Adipocyte (in vitro differentiated cells): ENCODE data around the gene KCNT2.
A peak's percentile ranks its signal among the peaks of the same experiment; 100 is the strongest.

Experiments used
- DNase-seq: peaks from one replicate; pipeline ENCODE4 v3.0.0-alpha.2; 2015; ENCODE audit warnings: low read depth
- H3K27me3 ChIP-seq: replicated peaks from 2 replicates; pipeline ENCODE4 v1.7.0; 2013; ENCODE audit warnings: mild to moderate bottlenecking, low read length, moderate library complexity; ENCODE audit not compliant: control insufficient read depth, insufficient read depth
- H3K36me3 ChIP-seq: 2 replicates; pipeline ENCODE4 v1.7.0; 2013; ENCODE audit warnings: low read length, mild to moderate bottlenecking, moderate library complexity; ENCODE audit not compliant: control insufficient read depth, insufficient read depth, severe bottlenecking
- H3K4me1 ChIP-seq: 2 replicates; pipeline ENCODE4 v1.7.0; 2013; ENCODE audit warnings: mild to moderate bottlenecking, low read length, moderate library complexity; ENCODE audit not compliant: control insufficient read depth, insufficient read depth
- H3K4me3 ChIP-seq: 2 replicates; pipeline ENCODE4 v1.7.0; 2013; ENCODE audit warnings: mild to moderate bottlenecking, low read length, moderate library complexity
- H3K9ac ChIP-seq: 2 replicates; pipeline ENCODE4 v1.7.0; 2013; ENCODE audit warnings: mild to moderate bottlenecking, low read length, moderate library complexity
- H3K9me3 ChIP-seq: 2 replicates; pipeline ENCODE4 v1.7.0; 2013; ENCODE audit warnings: mild to moderate bottlenecking, low read length, moderate library complexity; ENCODE audit not compliant: control insufficient read depth

KCNT2 gene

DNA sequence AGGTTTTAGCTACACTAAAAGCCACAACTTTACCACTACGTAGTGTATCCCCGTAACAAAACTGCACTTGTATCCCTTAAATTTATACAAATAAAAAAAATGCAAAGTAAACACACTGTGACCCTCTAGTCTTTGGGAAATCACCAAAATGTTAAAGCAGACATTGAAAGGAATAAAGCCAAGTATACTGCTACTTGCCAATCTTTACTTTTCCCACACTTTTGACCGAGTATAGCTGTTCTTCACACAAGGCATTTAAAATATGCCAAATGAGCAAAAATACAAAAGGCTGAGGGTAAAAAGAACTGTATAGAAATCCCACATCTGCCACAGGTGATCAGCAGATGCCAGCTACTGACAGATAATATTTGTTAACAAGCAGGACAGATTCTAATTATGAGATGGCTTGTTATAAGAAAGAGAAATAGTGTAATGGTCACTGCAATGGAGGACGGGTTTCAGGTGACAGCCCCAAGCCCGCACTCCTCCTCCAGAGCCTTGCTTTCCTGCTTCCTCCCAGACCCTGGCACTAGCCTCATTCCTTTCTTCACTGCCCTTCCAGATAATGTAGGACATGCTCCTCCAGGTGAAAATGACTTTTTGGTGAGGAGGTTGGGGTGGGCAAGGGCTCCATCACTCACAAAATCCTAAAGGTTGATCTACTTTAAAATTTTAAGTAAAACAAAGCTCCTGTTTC is 18.1 kb downstream of the KCNT2 start:
- Histone ChIP-seq H3K36me3 (no peaks in the 10 kb centered on the region), H3K27me3 (no peaks in the 10 kb centered on the region), H3K4me3 (no peak overlapping the region)

DNA sequence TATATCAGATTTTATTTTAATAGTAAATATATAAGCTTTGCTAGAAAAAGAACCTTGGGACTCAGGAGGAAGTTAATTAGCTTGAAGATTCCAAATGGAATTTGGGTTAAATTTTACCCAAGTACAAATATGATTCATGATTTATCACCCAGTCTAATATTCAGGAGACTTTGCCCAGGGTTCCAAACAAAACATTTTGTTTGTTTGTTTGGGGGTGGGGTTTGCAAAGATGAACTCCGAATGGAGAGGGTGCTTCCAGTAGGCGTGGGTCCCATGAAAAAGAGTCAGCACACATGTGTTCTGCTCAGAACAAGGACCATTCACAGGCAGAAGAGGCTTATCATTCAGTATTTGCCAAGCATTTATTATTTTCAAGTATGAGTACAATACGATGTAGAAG is 23.5 kb downstream of the KCNT2 start:
- H3K27me3 ChIP-seq, result no peaks in the 10 kb centered on the region
- no peaks in the 10 kb centered on the region for H3K9me3 ChIP-seq
- no peaks in the 10 kb centered on the region for H3K36me3 ChIP-seq
- H3K4me3 ChIP-seq, result no peak overlapping the region
- DNase-seq, result no peak
- no peaks in the 10 kb centered on the region for H3K4me1 ChIP-seq
- no peak overlapping the region for H3K9ac ChIP-seq

More for the DNA sequence above, 18.1 kb downstream of the KCNT2 start:
- no peaks in the 10 kb centered on the region for H3K9me3 ChIP-seq
- H3K9ac ChIP-seq, result no peak overlapping the region
- DNase-seq, result no peak
- H3K4me1 ChIP-seq, result no peaks in the 10 kb centered on the region

DNA sequence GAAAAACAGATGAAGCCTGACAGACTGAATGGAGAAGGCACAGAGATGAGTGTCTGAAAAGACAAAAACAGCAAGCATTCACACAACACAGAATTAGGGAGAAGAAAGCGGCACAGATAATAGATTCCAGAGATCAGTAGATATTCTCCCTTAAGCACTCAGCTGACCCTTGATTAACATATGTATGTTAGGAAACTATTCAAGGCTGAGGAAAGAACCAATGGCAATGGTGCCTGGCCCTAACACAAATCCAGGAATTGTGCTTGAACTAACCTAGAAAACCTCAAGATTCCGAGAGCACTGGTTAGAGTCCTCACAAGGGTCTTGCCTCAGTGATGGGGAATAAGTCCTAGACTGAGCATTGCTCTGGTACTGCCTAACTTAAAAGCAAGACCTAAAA is 30.9 kb downstream of the KCNT2 start:
- Histone ChIP-seq H3K27me3 (no peaks in the 10 kb centered on the region), H3K9me3 (no peaks in the 10 kb centered on the region), H3K4me1 (no peaks in the 10 kb centered on the region), H3K36me3 (no peaks in the 10 kb centered on the region), H3K9ac (no peak overlapping the region), H3K4me3 (no peak overlapping the region)
- no peak for DNase-seq

DNA sequence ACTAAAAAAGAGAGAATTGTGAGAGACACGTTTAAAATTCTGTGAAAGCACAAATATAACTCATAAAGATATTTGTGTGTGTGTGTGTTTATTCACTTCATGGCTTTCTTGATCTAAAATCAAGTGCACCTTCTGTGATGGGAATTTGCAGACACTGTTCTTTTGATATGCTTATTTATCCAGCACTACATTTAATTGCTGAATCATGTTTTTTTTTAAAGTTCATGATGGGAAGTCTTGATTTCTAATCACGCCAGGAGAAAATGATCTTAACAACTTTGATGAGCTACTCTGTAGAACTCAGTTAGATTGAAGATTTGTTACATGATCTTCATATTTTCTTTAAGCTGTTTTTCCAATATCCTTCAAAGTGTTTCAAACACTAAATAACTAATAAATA is 35.0 kb downstream of the KCNT2 start:
- no peaks in the 10 kb centered on the region for H3K9me3 ChIP-seq
- no peaks in the 10 kb centered on the region for H3K36me3 ChIP-seq
- no peak overlapping the region for H3K4me3 ChIP-seq
- H3K27me3 ChIP-seq, result no peaks in the 10 kb centered on the region
- no peak overlapping the region for H3K9ac ChIP-seq
- no peak for DNase-seq
- no peaks in the 10 kb centered on the region for H3K4me1 ChIP-seq

DNA sequence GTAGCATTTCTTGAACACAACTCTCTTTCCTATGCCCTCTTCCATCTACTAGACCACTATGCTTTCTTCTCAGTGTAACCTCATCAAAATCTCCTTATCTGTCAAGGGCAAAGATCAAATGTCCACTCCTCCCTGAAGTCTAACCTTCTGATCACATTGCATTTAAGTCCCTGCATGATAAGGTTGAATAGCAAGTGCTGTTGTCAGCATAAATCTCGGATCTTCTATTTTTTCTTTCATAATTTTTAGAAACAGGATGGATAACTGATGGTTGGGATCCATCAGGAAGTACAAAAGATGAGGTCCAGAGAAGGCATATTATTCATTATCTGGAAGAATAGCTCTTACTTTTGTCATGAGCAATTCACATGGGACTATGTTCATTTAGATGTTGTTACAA is 41.0 kb downstream of the KCNT2 start:
- Histone ChIP-seq H3K4me3 (no peak overlapping the region), H3K9me3 (peaks cover 15% of the 10 kb centered on the region), H3K9ac (no peak overlapping the region), H3K27me3 (no peaks in the 10 kb centered on the region), H3K36me3 (no peaks in the 10 kb centered on the region), H3K4me1 (no peaks in the 10 kb centered on the region)
- DNase-seq, result no peak

DNA sequence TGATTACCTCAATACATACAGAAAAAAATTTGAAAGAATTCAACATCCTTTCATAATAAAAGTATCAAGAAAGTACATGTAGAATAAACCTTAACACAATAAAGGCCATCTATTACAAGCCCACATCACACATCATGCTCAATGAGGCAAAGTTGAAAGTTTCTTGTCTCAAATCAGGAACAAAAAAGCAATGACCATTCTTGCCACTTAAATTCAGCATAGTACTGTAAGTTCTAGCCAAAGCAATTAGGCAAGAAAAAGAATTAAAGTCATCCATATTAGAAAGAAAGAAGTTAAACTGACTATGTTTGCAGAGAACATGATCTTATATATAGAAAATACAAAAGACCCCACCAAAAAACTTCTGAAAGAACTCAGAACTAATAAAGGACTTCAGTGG is 44.5 kb downstream of the KCNT2 start:
- Histone ChIP-seq H3K9me3 (peaks cover 15% of the 10 kb centered on the region), H3K27me3 (no peaks in the 10 kb centered on the region), H3K9ac (no peak overlapping the region), H3K4me3 (no peak overlapping the region), H3K36me3 (no peaks in the 10 kb centered on the region), H3K4me1 (peaks cover 2% of the 10 kb centered on the region)
- DNase-seq, result no peak

DNA sequence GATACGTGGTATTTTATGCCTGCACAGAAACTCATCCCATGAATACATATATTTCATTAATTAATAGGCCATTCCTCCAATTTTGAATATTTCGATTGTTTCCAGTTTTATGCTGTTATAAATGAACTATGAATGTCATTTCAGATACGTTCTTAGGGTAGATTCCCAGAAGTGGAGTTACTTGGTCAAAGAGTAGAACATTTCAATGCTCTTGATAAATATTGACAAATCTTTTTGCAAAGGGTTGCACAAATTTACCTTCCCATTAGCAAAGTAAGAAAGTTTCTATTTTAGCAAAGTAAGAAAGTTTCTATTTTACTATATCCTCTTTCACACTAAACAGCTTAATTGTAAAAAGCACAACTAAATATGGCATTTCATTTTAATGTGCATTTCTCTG is 48.9 kb downstream of the KCNT2 start:
- peaks cover 7% of the 10 kb centered on the region for H3K9me3 ChIP-seq
- no peak for DNase-seq
- no peaks in the 10 kb centered on the region for H3K36me3 ChIP-seq
- H3K4me3 ChIP-seq, result no peak overlapping the region
- H3K4me1 ChIP-seq, result peaks cover 16% of the 10 kb centered on the region
- no peaks in the 10 kb centered on the region for H3K27me3 ChIP-seq
- H3K9ac ChIP-seq, result peak overlapping the region; percentile 60

DNA sequence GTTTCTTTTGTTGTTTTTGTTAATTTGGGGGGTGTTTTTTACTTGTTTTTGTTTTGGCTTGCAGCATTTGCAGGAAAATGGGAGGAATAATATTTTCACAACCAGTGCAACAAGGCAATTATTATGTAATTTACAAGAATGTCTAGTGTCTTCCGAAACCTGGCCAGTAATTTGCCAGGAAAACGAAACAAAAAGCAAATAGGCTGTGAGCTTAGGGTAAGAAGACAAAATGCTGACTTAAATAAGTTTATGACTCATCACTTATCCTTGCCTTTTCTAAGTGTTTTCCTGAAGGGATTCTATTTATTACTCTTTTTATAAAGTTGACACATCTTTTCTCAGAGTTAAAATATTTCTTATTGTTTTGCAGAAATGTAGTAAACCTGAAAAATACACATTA is 49.8 kb downstream of the KCNT2 start:
- no peaks in the 10 kb centered on the region for H3K36me3 ChIP-seq
- peak overlapping the region; percentile 81 for H3K4me3 ChIP-seq
- peaks cover 3% of the 10 kb centered on the region for H3K9me3 ChIP-seq
- peaks cover 16% of the 10 kb centered on the region for H3K4me1 ChIP-seq
- peak; percentile 82 for DNase-seq
- H3K27me3 ChIP-seq, result no peaks in the 10 kb centered on the region
- H3K9ac ChIP-seq, result peak overlapping the region; percentile 60

DNA sequence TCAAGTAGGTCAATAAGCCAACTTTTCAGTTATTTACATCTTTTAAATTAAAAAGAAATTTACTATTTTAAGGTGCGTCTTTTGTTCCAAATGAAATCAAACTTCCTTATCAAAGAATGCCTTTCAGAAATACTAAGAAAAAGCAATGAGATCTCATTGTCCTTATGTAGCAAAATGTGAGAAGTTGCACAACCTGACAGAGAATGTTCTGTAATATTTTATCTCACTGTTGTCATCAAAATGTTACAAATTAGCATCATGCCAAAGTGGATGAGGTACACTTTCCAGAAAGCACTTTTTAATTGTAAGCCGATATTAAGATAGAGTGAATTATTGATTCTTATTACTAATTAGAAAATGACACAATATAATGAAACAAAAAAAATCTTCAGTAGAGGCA is 50.4 kb downstream of the KCNT2 start:
- Histone ChIP-seq H3K9me3 (peaks cover 3% of the 10 kb centered on the region), H3K27me3 (no peaks in the 10 kb centered on the region), H3K4me3 (peak overlapping the region; percentile 81), H3K4me1 (peaks cover 16% of the 10 kb centered on the region), H3K9ac (peak overlapping the region; percentile 60), H3K36me3 (no peaks in the 10 kb centered on the region)
- peak; percentile 34 for DNase-seq

DNA sequence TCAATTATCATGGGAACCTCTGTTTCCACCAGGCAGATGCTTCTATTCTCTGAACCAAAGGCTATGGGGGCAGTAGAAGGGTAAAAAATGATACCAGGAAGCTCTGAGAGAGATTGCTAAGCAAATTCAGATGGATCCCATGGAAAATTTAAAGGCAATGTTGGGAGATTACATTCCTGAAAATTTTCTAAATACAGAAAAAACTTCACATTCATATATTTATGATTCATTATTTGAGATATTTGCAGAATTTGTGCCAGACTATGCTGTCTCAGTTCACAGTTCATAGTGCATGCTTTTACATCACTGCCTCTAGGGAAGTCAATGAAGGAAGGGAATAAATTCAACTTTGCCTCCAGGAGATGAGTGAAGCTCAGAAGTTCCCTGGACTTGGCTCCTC is 57.5 kb downstream of the KCNT2 start:
- peaks cover 10% of the 10 kb centered on the region for H3K4me1 ChIP-seq

DNA sequence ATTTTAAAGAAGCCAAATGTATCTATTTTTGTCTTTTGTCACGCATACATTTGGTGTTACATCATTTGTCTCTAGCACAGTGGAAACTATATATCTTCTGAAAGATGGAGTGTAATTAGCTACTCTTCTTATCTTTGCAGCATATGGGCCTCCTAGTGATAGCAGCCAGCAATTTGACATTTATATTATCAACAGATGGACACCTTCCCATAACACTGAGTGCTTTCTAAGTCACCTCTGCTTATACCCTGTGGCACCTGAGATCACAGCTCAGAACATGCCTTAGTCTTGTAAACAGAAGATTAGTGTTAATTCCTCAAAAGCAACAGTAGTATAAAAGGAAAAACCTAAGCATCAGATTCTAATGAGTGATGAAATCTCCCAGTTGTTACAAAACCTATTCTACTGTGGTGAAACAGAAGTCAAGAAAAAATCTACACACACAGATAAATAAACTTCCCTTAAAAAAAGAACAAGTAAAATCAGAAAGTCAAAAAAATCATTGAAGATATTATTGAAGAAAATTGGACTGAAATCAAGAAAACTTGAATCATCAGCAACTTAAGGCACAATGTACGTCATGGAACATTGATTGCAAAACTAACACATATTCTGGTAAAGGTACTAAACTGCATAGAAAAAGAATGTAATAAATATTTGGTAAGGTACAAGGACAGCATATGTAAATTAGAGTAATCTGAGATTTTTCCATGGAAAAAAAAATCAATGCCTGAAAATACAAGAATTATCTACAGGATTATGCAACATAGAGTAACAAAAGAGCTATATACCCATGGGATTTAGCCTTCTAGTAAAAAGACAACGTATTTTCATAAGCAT is 61.7 kb downstream of the KCNT2 start:
- H3K4me3 ChIP-seq, result no peak overlapping the region
- no peak overlapping the region for H3K9ac ChIP-seq
- no peaks in the 10 kb centered on the region for H3K9me3 ChIP-seq
- H3K4me1 ChIP-seq, result peaks cover 10% of the 10 kb centered on the region
- H3K27me3 ChIP-seq, result no peaks in the 10 kb centered on the region
- DNase-seq, result peak; percentile 42
- H3K36me3 ChIP-seq, result no peaks in the 10 kb centered on the region

More for the DNA sequence above, 57.5 kb downstream of the KCNT2 start:
- H3K4me3 ChIP-seq, result no peak overlapping the region
- no peak overlapping the region for H3K9ac ChIP-seq
- no peaks in the 10 kb centered on the region for H3K36me3 ChIP-seq
- no peak for DNase-seq
- H3K27me3 ChIP-seq, result no peaks in the 10 kb centered on the region
- H3K9me3 ChIP-seq, result peaks cover 3% of the 10 kb centered on the region
